Heart left ventricle (tissue), 13 donors: ENCODE results near the gene MAGI1.

ENCODE experiments used
- POLR2A ChIP-seq, 2 donors: fragments of 450-650 bp; IDR thresholded peaks; one replicate each; pipeline ENCODE4 v1.6.1; 2017; ENCODE audit warnings: antibody characterized with exemption in 2 of 2, mild to moderate bottlenecking in 2 of 2, moderate library complexity in 2 of 2
- TF ChIP-seq, protein P1 (sequence below), 12 donors: fragments of 200-600 bp; sonication (generic) in 4 of 12; IDR thresholded peaks; one replicate each; pipeline versions ENCODE4 v1.5.0 to v1.8.0; 2018 to 2022; ENCODE audit warnings: antibody characterized with exemption in 12 of 12, mild to moderate bottlenecking in 5 of 12
- donor health status: ischemic (EF 13 %, LVEDD 7.1; RV severe dilation, severe dysfunction).
- donor health status: DM: no; HTN: yes; CAD: no.
- donor health status: DM: no; HTN: no; CAD: no.
- donor health status: ischemic (EF 25% LVEDD 6.9; RV normal size, moderate dysfunction).
- donor health status: ischemic (EF 25% LVEDD 5.7; RV mildly dilated, moderate dysfunction).
- donor health status: ischemic (EF 35%, LVEDD 5.7; RV mildly dilated, moderate dysfunction).
- donor health status: nonischemic (EF 11% LVEDD 7.7; RV severe dilation, severe dysfunction).
- donor health status: DM: yes; HTN: yes; CAD: no.
- donor health status: PGD.
- donor health status: ischemic (EF 29% LVEDD 5.4; RV normal size, mild dysfunction).
- donor health status: nonischemic (EF 23%, LVEDD 6.1; RV moderate dilation, normal function).

DNA sequence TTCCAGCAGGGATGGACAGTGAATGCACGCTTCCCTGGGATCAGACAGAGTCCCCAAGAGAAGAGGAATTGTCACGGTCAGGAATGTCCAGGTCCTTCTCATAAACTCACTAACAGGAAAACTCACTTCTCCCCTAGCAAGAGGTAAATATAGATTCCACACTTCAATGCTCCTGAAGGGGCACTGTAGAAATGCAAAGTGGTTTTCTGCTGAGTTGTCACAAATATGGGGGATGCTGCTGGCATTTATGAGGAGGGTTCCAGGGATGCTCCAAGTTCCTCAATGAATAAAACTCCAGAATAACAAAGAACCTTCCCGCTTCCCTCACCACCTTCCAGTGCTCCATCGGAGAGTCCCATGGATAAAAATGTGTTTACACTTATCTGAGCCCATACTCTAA is 423.4 kb downstream of the MAGI1 start:
- TF ChIP-seq POLR2A (IDR thresholded peaks at IDR 0.05): no peak
- TF ChIP-seq, protein P1, sequence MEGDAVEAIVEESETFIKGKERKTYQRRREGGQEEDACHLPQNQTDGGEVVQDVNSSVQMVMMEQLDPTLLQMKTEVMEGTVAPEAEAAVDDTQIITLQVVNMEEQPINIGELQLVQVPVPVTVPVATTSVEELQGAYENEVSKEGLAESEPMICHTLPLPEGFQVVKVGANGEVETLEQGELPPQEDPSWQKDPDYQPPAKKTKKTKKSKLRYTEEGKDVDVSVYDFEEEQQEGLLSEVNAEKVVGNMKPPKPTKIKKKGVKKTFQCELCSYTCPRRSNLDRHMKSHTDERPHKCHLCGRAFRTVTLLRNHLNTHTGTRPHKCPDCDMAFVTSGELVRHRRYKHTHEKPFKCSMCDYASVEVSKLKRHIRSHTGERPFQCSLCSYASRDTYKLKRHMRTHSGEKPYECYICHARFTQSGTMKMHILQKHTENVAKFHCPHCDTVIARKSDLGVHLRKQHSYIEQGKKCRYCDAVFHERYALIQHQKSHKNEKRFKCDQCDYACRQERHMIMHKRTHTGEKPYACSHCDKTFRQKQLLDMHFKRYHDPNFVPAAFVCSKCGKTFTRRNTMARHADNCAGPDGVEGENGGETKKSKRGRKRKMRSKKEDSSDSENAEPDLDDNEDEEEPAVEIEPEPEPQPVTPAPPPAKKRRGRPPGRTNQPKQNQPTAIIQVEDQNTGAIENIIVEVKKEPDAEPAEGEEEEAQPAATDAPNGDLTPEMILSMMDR (IDR thresholded peaks at IDR 0.05): no peak
